ENCODE data around the gene LACRT.

DNA sequence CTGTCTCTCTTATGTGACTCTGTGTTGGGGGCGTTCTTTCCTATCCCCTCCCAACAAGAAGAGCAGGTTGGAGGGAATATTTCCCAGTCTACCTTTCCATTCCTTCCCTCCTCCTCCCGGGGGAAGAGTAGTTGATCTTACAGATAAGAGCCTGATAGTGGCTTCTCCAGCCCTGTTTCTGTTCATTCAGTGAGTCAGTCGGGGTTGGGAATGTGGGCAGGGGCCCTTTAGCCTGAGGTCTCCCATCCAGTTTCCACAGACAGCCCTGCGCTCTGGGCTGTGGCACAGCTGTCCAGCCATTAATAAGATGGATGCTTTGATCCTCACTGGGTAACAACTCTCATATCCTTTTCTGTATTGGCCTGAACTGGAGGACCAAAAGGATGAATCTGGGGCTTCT lies 28.1 kb downstream of the LACRT start:
- TF ChIP-seq, protein P1, sequence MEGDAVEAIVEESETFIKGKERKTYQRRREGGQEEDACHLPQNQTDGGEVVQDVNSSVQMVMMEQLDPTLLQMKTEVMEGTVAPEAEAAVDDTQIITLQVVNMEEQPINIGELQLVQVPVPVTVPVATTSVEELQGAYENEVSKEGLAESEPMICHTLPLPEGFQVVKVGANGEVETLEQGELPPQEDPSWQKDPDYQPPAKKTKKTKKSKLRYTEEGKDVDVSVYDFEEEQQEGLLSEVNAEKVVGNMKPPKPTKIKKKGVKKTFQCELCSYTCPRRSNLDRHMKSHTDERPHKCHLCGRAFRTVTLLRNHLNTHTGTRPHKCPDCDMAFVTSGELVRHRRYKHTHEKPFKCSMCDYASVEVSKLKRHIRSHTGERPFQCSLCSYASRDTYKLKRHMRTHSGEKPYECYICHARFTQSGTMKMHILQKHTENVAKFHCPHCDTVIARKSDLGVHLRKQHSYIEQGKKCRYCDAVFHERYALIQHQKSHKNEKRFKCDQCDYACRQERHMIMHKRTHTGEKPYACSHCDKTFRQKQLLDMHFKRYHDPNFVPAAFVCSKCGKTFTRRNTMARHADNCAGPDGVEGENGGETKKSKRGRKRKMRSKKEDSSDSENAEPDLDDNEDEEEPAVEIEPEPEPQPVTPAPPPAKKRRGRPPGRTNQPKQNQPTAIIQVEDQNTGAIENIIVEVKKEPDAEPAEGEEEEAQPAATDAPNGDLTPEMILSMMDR (IDR thresholded peaks at IDR 0.05; ENCODE audit: borderline replicate concordance, extremely low read depth, low read length, poor library complexity, severe bottlenecking) = no peak
- no peak for TF ChIP-seq EZH2 (IDR thresholded peaks at IDR 0.05; ENCODE audit: borderline replicate concordance, low read depth, low read length, severe bottlenecking)

Measured in DND-41 (cell line).